GM21381 (cell line): ENCODE data around the gene LEFTY2.
"Not testable (repeated sequence)": the region's sequence is repeated elsewhere in the genome, so short reads cannot be mapped to it uniquely, and the experiment has no call there.

ENCODE experiments used
- ATAC-seq: cut with Tn5 transposase; IDR thresholded peaks from one replicate; pipeline ENCODE4 v1.9.1; 2021; ENCODE audit warnings: mild to moderate bottlenecking, moderate library complexity; ENCODE audit not compliant: unreplicated experiment

Gene LEFTY2, protein sequence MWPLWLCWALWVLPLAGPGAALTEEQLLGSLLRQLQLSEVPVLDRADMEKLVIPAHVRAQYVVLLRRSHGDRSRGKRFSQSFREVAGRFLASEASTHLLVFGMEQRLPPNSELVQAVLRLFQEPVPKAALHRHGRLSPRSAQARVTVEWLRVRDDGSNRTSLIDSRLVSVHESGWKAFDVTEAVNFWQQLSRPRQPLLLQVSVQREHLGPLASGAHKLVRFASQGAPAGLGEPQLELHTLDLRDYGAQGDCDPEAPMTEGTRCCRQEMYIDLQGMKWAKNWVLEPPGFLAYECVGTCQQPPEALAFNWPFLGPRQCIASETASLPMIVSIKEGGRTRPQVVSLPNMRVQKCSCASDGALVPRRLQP

DNA sequence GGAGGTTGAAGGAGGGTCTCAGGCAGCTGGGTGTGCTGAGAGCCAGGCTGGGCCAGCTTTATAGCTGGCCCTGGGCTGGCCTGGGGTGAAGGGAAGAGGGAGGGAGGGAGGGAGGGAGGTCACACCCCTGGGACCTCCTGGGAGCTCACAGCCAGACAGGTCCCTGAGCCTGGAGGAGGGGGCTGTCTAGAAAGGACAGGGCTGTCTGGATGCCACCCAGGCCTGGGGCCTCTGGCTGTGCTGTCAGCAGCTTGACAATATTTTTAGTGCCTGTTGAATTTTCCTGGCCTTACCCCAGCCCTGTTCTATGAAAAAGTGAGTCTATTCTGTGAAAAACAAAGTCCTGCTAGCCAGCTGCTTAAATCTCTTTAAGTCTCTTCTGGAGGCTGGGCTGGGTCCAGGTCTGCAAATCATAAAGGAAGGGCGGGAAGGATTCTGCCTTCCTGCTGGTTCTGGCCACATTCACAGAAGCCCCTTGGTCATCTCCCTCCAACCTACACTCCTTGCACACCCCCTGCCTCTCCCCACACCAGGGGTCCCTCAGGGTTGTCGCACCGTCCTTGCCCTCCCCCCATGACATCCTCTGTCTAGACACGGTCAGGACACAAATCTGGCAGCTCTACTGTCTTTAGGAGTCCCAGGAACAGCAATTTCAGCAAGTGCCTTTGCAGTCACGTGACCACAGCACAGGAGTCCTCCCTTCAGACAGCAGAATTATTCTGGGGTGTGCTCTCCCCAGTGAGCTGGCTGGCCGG is at the start of gene LEFTY2:
Gene LEFTY2 (minus strand): TSS at position 34 of the 755 bp plus-strand sequence. CDS start 80 bp downstream, outside the sequence.
- ATAC-seq: no peak

DNA sequence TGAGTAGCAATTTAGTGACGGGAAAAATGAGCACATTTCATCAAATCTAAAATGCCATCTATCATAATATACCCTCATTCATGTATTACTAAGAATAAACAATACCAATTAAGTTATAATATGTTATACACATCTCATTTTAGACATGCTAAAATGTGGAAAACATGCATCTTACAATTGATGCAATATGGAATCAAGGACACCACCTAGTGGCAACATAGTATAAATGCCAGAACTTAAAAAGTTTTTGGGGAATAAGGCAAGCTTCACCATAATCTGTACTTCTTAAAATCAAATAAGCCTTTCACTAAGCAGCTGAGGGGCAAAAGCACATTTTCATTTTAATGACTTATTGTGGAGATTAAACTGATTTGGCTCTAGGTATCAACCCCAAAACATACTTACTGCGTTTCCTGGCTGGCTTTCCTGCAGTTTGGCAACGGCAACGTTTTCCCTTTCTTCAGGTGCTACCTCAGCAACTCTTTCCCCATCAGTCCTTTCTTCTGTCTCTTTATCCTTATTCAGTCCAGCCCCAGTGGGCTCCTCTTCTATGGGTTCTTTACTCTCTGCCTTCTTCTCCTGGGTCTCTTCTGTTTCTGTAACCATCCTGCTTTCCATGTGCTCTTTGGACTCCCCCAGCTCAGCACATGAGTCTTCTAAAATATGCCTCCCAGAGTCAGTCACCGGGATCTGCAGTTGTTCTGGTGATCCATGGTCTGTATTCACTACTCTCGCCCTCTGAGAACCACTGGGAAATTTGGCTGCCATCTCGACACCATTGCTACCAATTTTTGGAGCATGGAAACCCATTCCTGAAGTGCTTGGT is 46.7 kb upstream of the LEFTY2 start:
- no peak for ATAC-seq

DNA sequence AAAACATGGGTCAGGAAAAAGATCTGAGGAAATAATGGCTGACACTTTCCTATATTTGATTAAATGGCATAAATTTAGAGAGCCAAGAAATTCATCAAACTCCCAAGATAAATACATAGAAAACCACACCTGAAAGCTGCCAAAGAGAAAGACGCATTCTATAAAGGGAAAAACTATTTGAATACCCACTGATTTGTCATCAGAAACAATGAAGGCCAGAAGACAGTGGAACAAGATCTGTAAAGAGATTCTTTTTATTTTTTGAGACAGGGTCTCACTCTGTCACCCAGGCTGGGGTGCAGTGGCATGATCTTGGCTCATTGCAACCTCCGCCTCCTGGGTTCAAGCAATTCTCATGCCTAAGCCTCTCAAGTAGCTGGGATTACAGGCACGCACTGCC is 40.7 kb upstream of the LEFTY2 start:
- no peak for ATAC-seq

DNA sequence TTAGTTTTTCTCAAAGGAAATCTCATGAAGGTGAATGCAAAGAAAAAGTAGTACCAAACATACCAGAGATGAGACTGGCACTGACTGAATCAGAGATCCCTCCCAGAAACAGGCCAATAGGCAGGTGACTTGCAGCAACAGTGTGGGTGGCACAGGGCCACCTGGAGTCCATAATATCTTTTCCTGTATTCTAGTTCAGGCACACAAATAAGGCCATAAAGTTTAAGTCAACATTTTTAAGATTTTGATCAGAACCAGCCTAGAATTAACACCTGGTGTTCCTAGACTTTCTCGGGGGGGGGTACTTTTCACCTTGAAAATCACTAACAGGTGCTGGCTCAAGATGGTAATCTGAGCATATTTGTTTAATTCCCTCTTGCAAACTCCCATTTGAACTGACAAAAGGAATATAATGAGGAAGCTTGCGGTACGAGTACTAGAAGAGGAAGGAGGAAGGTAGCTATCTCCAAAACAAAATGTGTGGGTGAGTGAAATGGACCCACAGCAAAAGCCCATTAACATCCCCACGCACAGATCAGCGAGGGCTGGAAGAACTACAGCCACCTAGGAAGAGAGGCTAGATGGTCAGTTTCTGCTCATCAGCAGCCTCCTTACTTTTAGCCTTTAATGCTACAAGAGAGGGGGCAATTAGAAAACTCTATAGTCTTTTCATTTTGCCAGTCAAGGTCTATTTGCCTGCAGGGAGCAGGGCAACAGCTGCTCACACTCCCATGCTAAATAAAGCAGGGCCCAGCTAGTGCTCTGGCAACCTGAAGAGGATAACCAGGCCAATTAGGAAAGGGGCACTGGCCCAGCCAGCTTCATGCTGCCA is 39.2 kb upstream of the LEFTY2 start:
- no peak for ATAC-seq

DNA sequence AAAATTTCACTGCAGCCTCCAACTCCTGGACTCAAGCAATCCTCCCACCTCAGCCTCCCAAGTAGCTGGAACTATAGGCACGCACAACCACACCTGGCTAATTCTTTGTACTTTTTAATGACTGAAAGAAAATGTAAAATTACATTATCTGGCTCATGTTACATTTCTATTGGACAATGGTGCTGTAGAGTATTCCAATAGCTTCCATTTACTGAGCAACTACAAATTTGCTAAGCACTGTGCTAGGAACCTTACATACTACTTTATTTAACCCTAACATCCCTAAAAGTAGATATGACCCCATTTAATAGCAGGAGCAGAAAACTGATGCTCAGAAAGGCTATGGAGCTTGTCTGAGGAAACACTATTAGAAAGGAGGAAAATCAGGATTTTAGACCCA is 38.4 kb upstream of the LEFTY2 start:
- no peak for ATAC-seq

DNA sequence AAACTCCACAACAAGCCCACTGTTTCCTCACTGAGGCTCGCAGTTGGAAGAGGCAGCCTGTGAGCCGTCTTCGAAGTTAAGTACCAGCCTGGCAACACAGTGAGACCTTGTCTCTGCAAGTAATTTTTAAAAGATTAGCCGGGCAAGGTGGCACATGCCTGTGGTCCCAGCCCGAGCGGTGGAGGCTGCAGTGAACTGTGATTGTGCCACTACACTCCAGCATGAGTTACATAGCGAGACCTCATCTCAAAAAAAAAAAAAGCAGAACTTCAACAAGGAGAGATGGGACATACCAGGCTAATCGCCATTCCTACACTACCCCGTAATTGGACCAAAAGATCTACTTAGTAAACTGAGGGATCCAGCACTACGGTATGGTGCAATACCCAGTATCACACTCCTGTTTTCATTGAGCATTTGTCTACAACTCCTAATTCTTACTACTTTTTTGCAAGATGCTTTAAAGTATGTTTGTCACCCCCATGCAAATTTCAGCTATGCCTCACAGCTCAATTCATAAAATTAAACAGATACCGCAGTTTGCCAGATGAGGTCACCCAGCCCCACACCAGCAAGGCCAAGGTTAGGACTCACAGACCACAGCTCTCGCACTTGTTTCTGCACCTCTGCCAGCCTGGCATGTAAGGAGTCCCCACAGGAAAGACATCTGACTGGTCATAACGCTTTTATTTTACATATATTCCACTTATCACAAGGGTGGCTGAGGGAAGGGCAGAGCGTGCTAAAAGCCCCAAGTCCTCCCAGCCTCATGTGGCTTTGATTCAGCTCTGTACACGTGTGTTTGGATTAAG is 37.1 kb upstream of the LEFTY2 start:
- peak; percentile 54 for ATAC-seq

DNA sequence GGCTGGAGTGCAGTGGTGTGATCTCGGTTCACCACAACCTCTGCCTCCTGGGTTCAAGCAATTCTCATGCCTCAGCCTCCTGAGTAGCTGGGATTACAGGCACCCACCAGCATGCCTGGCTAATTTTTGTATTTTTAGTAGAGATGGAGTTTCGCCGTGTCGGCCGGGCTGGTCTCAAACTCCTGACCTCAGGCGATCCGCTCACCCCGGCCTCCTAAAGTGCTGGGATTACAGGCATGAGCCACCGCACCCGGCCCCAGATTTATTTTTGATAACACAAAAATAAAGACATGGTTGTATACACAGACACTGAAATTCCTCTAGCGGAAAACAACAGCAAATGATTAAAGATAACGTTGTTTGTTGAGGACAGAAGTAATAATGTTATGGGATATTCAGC is 34.1 kb upstream of the LEFTY2 start:
- ATAC-seq: not testable (repeated sequence)

DNA sequence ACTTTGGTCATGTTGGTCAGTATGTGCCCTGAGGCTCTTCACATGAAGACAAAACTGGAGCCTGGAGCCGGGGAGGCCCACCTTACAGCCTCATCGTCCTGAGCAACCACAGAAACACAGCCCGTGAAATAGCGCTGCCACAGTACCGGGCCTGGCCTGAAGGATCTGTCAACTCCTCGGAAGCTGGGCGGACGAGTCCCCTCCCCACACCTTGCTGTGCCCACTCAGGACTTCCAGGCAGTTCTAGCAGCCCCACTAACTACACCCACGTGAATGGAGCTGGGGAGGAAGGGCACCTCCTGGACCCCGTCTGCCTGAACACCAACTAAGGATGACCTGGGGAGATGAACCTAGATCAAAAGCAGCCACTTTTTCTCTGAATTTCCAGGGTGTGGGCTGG is 33.4 kb upstream of the LEFTY2 start:
- ATAC-seq: no peak

DNA sequence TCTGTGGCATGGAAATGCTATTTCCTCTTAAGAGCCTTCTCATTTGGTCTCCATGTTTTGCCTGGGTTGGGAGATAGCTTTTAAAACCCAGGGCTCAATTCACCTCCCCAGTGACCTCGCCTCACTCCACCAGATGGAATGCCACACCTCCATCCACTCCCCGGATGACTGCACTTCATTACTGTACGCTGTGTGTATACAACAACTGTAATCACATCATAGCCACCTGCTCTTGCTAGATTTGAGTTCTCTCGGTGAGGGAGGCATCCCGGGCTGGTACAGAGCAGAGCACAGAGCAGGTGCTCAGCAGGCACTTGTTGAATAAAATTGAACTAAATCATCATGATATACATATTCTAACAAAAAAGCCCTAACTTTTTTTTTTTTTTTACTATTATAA is 32.1 kb upstream of the LEFTY2 start:
- ATAC-seq: no peak

DNA sequence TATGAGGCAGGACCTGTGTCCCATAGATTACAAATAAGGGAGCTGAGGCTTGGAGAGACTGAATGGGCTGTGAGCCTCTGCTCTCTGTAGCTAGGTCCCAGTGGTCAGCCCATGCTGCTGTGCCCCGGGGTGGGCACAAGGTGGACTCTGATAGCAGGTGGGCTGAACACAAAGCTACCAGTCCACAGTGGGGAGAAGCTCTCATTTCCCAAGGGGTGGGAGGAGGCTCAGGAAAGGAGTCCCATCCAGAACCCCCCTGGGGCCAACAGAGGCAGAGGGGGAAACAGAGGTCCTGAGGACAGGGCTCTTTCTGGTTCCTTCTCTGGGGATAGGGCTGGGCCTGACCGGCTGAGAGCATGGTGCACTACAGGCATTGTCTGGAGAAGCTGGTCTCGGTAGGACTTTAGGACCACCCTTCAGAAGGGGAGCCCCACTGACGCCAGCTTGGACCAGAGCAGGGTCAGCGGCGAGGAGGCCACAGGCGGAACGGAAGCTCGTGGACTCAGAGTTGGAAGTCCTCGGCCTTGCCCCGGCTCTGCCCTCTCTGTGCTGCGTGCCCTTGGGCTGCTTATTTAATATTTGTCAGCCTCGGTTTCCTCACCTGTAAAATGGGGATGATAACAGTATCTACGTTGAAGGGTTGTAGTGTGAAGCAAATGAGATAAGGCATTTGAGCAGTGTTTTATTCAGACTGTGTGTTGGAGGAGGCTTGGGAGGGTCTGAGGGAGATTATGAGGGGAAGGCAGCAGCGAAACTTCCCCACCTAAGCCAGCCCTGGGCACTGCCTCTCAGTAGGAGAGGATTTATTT is 31.5 kb upstream of the LEFTY2 start:
- no peak for ATAC-seq

DNA sequence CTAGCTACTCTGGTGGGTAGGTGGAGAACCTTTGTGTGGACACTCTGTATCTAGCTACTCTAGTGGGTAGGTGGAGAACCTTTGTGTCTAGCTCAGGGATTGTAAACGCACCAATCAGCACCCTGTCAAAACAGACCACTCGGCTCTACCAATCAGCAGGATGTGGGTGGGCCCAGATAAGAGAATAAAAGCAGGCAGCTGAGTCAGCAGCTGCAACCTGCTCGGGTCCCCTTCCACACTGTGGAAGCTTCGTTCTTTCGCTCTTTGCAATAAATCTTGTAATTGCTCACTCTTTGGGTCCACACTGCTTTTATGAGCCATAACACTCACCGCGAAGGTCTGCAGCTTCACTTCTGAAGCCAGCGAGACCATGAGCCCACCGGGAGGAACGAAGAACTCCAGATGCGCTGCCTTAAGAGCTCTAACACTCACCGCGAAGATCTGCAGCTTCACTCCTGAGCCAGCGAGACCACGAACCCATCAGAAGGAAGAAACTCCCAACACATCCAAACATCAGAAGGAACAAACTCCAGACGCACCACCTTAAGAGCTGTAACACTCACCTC is 29.7 kb upstream of the LEFTY2 start:
- not testable (repeated sequence) for ATAC-seq

DNA sequence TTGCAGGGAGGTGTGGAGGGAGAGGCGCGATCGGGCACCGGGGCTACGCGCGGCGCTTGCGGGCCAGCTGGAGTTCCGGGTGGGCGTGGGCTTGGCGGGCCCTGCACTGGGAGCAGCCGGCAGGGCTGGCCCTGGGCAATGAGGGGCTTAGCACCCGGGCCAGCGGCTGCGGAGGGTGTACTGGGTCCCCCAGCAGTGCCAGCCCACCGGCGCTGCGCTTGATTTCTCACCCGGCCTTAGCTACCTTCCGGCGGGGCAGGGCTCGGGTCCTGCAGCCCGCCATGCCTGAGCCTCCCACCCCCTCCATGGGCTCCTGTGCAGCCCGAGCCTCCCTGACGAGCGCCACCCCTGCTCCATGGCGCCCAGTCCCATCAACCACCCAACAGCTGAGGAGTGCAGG is 28.7 kb upstream of the LEFTY2 start:
- ATAC-seq: not testable (repeated sequence)

DNA sequence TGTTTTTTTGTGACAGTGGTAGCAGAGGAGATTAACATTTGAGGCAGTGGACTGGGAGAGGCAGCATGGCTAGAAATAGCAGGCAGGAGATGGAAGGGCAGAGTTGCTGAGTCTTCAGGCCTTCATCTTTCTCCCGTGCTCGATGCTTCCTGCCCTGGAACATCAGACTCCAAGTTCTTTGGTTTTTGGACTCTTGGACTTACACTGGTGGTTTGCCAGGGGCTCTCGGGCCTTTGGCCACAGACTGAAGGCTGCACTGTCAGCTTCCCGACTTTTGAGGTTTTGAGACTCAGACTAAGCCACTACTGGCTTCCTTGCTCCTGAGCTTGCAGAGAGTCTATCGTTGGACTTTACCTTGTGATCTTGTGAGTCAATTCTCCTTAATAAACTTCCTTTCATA is 24.2 kb upstream of the LEFTY2 start:
- no peak for ATAC-seq

DNA sequence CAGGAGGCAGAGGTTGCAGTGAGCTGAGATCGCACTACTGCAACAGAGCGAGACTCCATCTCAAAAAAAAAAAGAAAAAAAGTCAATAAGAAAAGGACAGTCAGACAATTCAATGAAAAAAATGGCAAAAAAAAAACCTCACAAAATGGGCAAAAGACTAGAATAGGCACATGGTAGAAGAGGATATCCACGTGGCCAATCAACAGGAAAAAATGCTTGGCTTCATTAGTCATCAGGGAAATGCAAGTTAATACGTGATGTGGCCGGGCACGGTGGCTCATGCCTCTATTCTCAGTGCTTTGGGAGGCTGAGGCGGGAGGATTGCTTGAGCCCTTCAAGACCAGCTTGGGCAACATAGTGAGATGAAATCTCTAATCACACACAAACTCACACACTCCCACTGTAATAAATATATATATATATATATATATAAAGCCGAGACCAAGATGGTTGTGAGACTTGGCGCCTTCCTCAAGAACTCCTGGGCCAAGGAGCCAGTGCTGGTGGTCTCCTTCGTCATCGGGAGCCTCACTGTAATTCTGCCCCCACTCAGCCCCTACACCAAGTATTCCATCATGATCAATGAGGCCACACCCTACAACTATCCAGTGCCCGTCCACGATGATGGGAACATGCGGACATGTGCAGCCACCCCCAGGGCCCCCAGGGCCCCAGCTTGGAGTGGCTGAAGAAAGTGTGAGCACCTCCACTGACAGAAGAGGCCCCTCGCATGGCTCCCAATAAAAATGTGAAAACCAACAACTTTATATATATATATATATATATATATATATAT is 22.9 kb upstream of the LEFTY2 start:
- no peak for ATAC-seq

DNA sequence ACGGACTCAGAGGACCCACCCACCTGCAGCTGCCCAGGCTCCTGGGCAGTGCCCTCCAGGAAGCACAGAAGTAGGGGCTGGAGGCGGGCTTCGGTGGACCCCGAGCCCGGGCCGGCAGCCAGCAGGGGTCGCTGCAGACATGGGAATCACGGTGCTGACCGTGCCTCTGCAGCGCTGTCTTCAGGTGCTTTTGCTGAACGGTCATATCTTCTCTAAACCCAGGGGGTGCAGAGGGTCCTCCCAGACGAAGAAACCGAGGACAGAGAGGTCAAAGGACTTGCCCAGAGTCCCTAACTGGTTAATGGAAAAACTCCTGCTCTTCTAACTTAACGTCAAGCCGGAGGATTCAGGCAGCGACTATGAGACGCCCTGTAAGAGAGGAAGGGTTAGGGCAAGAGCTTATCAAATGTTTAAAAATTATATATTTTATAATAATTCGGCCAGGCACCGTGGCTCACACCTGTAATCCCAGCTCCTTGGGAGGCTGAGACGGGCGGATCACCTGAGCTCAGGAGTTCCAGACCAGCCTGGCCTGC is 21.5 kb upstream of the LEFTY2 start:
- ATAC-seq: no peak

DNA sequence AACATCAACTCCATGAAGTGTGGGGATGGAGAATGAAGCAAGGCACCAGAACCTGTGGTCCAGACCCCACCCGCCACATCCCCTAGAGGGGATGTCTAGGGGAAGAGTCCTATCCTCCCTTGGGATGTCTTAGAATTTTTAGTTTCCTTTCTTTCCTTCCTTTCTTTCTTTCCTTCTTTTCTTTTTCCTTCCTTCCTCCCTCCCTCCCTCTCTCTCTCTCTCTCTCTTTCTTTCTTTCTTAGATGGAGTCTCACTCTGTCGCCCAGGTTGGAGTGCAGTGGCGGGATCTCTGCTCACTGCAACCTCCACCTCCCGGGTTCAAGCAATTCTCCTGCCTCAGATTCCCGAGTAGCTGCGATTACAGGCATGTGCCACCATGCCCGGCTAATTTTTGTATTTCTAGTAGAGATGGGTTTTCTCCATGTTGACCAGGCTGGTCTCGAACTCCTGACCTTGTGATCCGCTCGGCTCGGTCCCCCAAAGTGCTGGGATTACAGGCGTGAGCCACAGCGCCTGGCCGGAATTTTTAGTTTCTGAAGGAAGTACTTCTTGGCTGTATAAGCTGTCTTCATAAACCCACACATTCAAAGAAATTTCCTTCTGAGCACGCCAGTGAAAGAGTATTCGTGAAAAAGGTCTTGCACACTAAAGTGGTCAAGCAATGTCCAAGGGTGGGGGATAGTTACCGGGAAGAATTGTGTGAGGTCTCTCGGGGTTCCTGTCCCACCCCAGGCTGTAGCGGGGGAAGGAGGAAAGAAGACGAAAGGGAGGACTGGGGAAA is 20.8 kb upstream of the LEFTY2 start:
- ATAC-seq: no peak

DNA sequence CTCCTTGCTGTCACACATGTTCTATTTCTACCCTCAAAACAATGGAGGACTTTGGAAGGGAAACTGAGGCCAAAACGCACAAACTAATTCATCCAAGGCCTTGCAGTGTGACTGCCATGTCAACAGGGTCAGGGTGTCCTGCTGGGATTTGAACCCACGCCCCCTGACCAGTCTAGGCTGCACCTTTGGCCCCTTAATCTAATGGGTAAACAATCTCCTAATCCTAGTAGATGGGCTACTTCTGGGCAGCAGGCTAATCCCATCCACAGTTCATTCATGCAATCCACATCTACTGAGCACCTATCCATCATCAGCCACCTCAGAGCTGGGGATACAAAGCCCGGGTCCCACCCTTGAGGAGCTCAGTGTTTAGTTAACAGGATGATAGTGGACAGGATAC is 17.0 kb upstream of the LEFTY2 start:
- no peak for ATAC-seq
